K562 (cell line): ENCODE measurements around the gene LZTR1. TPM values are rescaled to one million over a fixed set of nuclear protein-coding genes. Genes with fewer than 3 reads are reported as not detected.

Experiments used
- BRCA1 ChIP-seq, 2 experiments: fragments of 450-650 bp in 1 of 2; sonication (generic) in 1 of 2; formaldehyde crosslinking in 1 of 2; IDR thresholded peaks; 2 replicates each; pipeline versions ENCODE4 v1.5.0 to v1.6.1; 2017 to 2020; ENCODE audit warnings: mild to moderate bottlenecking in 1 of 2, missing genetic modification reagents in 1 of 2
- E2F6 ChIP-seq, 2 experiments: IDR thresholded peaks; 2 replicates each; pipeline ENCODE4 v1.6.1; 2011; ENCODE audit warnings: borderline replicate concordance in 1 of 2, control low read depth in 1 of 2, low read depth in 1 of 2, low read length in 1 of 2, mild to moderate bottlenecking in 1 of 2, mixed read lengths in 1 of 2, moderate library complexity in 1 of 2; ENCODE audit not compliant: insufficient read depth in 1 of 2, insufficient read length in 1 of 2, poor library complexity in 1 of 2, severe bottlenecking in 1 of 2; ENCODE audit errors: extremely low read depth in 1 of 2
- ELF1 ChIP-seq: fragments of 200-800 bp; sonication (Bioruptor generic); IDR thresholded peaks from 2 replicates; pipeline ENCODE4 v1.6.1; 2016; ENCODE audit warnings: missing genetic modification characterization, missing compliant biosample characterization
- FOXM1 ChIP-seq, 2 experiments: fragments of 450-650 bp in 1 of 2; sonication (generic) in 1 of 2; formaldehyde crosslinking in 1 of 2; IDR thresholded peaks; 2 replicates each; pipeline versions ENCODE4 v1.6.1 to v1.9.0; 2017 to 2022; ENCODE audit warnings: low read depth in 2 of 2, mild to moderate bottlenecking in 2 of 2, missing genetic modification reagents in 1 of 2, moderate library complexity in 1 of 2
- GATAD2A ChIP-seq: fragments of 450-650 bp; IDR thresholded peaks from 2 replicates; pipeline ENCODE4 v1.6.1; 2017
- MAFK ChIP-seq: IDR thresholded peaks from 2 replicates; pipeline ENCODE4 v1.6.1; 2011; ENCODE audit warnings: low read length, improper control_type of control experiment
- MYBL2 ChIP-seq, 2 experiments: fragments of 450-650 bp in 1 of 2; sonication (generic) in 1 of 2; formaldehyde crosslinking in 1 of 2; IDR thresholded peaks; 2 replicates each; pipeline versions ENCODE4 v1.6.1 to v1.8.1; 2017 to 2022; ENCODE audit warnings: borderline replicate concordance in 1 of 2, inconsistent platforms in 1 of 2, low read depth in 1 of 2, mild to moderate bottlenecking in 1 of 2, missing genetic modification reagents in 1 of 2, moderate library complexity in 1 of 2
- RBM15 ChIP-seq: fragments of 200-400 bp; formaldehyde crosslinking; IDR thresholded peaks from 2 replicates; pipeline ENCODE4 v1.6.1; 2018; ENCODE audit warnings: mild to moderate bottlenecking, low read length, moderate library complexity; ENCODE audit not compliant: insufficient read depth
- RBM25 ChIP-seq: fragments of 200-400 bp; formaldehyde crosslinking; IDR thresholded peaks from 2 replicates; pipeline ENCODE4 v1.6.1; 2018; ENCODE audit warnings: low read length, low read depth, moderate library complexity; ENCODE audit not compliant: severe bottlenecking
- TFAP4 ChIP-seq: sonication (generic); formaldehyde crosslinking; IDR thresholded peaks from 2 replicates; pipeline ENCODE4 v1.8.0; 2022; ENCODE audit warnings: missing genetic modification reagents, mild to moderate bottlenecking, moderate library complexity, borderline replicate concordance
- TSC22D4 ChIP-seq: fragments of 450-650 bp; IDR thresholded peaks from 2 replicates; pipeline ENCODE4 v1.6.1; 2016; ENCODE audit warnings: missing genetic modification characterization, missing biosample characterization, control low read depth
- ZBTB5 ChIP-seq: fragments of 450-650 bp; IDR thresholded peaks from 2 replicates; pipeline ENCODE4 v1.6.1; 2017; ENCODE audit warnings: antibody characterized with exemption
- ZBTB7A ChIP-seq: IDR thresholded peaks from 2 replicates; pipeline ENCODE4 v1.6.1; 2011; ENCODE audit warnings: low read depth, mild to moderate bottlenecking, low read length, moderate library complexity, borderline replicate concordance; ENCODE audit not compliant: control insufficient read depth
- ZNF165 ChIP-seq: fragments of 250-450 bp; sonication (Bioruptor Pico); IDR thresholded peaks from 2 replicates; pipeline ENCODE4 v1.4.0; 2020; ENCODE audit warnings: borderline replicate concordance
- ZNF174 ChIP-seq: fragments of 250-450 bp; sonication (Bioruptor Pico); IDR thresholded peaks from 2 replicates; pipeline ENCODE4 v1.4.0; 2020; ENCODE audit warnings: mild to moderate bottlenecking
- ZNF436 ChIP-seq: fragments of 250-450, 450-650 bp; sonication (Bioruptor Pico); formaldehyde crosslinking; IDR thresholded peaks from 2 replicates; pipeline ENCODE4 v1.7.0; 2020; ENCODE audit warnings: mild to moderate bottlenecking
- ZNF586 ChIP-seq: fragments of 450-650 bp; formaldehyde crosslinking; conservative IDR thresholded peaks from 2 replicates; pipeline ENCODE4 v1.4.0; 2020; ENCODE audit warnings: mild to moderate bottlenecking, moderate library complexity
- ZNF644 ChIP-seq: fragments of 200-800 bp; sonication (Bioruptor generic); IDR thresholded peaks from 2 replicates; pipeline ENCODE4 v1.6.1; 2016; ENCODE audit warnings: low read depth, missing genetic modification characterization, missing compliant biosample characterization
- ZNF717 ChIP-seq: fragments of 250-450 bp; sonication (Bioruptor Pico); IDR thresholded peaks from 2 replicates; pipeline ENCODE4 v1.5.0; 2021
- ZSCAN29 ChIP-seq: fragments of 450-650 bp; IDR thresholded peaks from 2 replicates; pipeline ENCODE4 v1.6.1; 2017
- polyA plus RNA-seq, 8 experiments: library from polyadenylated mRNA; depleted of rRNA in 4 of 8; stranded (reverse) in 5 of 8; unstranded in 3 of 8; fragments of >200 nt; fragmentation: Nextera tagmentation in 2 of 8; fragmentation: Illumina TruSeq in 1 of 8; extraction: Ambion mirVana in 2 of 8; extraction: Trizol in 1 of 8; gene quantifications; 2 replicates each; pipeline versions ENCODE4 v1.2.1 to v1.2.3, GENCODE V29; 2011 to 2014; ENCODE audit warnings: inconsistent platforms in 1 of 8, missing spikeins in 1 of 8
- total RNA-seq, 7 experiments: library from RNA; depleted of rRNA in 6 of 7; stranded (reverse); fragments of >200 nt in 6 of 7; fragmentation: Illumina TruSeq in 2 of 7; extraction: Trizol in 2 of 7; gene quantifications; 2 replicates each; pipeline versions ENCODE4 v1.2.1 to v1.2.3, GENCODE V29; 2011 to 2021; ENCODE audit warnings: low replicate concordance in 1 of 7
- TF ChIP-seq, protein P1 (sequence below), 2 experiments: fragments of 450-650 bp; IDR thresholded peaks; 2 replicates each; pipeline ENCODE4 v1.6.1; 2016

The LZTR1 gene
- total and polyA plus RNA-seq, 9 of the 15 experiments (the other 6 are each of a cell fraction or from before 2014, with no cell fraction given) = 2.2 to 135 (median 63.0) TPM

DNA sequence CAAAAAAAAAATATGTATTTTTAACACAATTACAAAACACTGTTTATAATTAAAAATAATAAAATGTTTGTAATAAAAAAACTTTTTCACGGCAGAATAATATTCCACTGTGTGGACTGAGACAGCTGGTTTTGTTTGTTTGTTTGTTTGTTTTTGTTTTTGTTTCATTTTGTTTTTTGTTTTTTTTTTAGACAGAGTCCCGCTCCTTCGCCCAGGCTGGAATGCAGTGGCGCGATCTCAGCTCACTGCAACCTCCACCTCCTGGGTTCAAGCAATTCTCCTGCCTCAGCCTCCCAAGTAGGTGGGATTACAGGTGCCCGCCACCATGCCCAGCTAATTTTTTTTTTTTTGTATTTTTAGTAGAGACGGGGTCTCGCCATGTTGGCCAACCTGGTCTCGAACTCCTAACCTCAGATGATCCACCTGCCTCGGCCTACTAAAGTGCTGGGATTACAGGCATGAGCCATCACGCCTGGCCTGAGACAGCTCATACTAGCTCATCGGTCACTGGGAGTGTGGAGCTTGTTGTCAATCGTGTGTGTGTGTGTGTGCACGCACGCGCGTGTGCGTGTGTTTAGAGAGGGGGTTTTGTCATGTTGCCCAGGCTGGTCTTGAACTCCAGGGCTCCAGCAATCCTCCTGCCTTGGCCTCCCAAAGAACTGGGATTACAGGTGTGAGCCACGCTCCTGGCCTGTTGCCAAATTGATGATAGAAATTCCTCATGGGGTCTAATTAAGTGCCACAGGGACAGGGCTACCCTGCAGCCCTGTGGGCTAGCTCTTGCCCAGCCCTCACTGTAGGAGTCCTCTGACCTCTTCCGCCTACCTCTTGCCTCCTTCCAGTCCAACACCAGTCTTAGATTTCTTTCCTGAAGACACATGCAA lies 22.3 kb upstream of the LZTR1 start (continued):
- TF ChIP-seq E2F6 (IDR thresholded peaks at IDR 0.05; ENCODE audit: borderline replicate concordance in 1 of 2, extremely low read depth in 1 of 2, insufficient read depth in 1 of 2, insufficient read length in 1 of 2, low read depth in 1 of 2, low read length in 1 of 2, poor library complexity in 1 of 2, severe bottlenecking in 1 of 2) (no peak), ZBTB7A (0 out of 2 replicates have a peak, but pooled peaks have one; percentile 4), ZNF644 (no peak), ZNF436 (CRISPR knock-in tag) (no peak), ZNF586 (CRISPR knock-in tag) (no peak), MAFK (no peak), RBM25 (peak; percentile 92), ZNF165 (no peak), ELF1 (tag) (no peak), TSC22D4 (tag) (no peak), GATAD2A (no peak), ZNF174 (CRISPR knock-in tag) (no peak), ZSCAN29 (no peak), TFAP4 (CRISPR knock-in tag) (no peak), RBM15 (no peak), ZBTB5 (no peak; the same call in 1 of the 2 replicates), ZNF717 (CRISPR knock-in tag) (no peak), FOXM1 (IDR thresholded peaks at IDR 0.05; ENCODE audit: low read depth) (0 out of 2 replicates have a peak, but pooled peaks have one; percentile 12), FOXM1 (CRISPR knock-in tag; IDR thresholded peaks at IDR 0.05; ENCODE audit: low read depth) (no peak), BRCA1 (IDR thresholded peaks at IDR 0.05) (no peak), BRCA1 (CRISPR knock-in tag; IDR thresholded peaks at IDR 0.05) (peak; percentile 63; the same call in 1 of the 2 replicates), MYBL2 (IDR thresholded peaks at IDR 0.05; ENCODE audit: low read depth) (no peak), MYBL2 (CRISPR knock-in tag; IDR thresholded peaks at IDR 0.05; ENCODE audit: borderline replicate concordance) (0 out of 2 replicates have a peak, but pooled peaks have one; percentile 44)
- TF ChIP-seq, protein P1, sequence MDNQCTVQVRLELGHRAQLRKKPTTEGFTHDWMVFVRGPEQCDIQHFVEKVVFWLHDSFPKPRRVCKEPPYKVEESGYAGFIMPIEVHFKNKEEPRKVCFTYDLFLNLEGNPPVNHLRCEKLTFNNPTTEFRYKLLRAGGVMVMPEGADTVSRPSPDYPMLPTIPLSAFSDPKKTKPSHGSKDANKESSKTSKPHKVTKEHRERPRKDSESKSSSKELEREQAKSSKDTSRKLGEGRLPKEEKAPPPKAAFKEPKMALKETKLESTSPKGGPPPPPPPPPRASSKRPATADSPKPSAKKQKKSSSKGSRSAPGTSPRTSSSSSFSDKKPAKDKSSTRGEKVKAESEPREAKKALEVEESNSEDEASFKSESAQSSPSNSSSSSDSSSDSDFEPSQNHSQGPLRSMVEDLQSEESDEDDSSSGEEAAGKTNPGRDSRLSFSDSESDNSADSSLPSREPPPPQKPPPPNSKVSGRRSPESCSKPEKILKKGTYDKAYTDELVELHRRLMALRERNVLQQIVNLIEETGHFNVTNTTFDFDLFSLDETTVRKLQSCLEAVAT (IDR thresholded peaks at IDR 0.05) = peak; percentile 35 to 64; a peak in 2 of 4 replicates
